NCI-H128 (cell line): ENCODE data around the gene LRP1.

ENCODE experiments used
- DNase-seq: peaks from one replicate; lab custom pipeline; 2025; ENCODE audit not compliant: unreplicated experiment; lab: John Stamatoyannopoulos, UW

The LRP1 gene

DNA sequence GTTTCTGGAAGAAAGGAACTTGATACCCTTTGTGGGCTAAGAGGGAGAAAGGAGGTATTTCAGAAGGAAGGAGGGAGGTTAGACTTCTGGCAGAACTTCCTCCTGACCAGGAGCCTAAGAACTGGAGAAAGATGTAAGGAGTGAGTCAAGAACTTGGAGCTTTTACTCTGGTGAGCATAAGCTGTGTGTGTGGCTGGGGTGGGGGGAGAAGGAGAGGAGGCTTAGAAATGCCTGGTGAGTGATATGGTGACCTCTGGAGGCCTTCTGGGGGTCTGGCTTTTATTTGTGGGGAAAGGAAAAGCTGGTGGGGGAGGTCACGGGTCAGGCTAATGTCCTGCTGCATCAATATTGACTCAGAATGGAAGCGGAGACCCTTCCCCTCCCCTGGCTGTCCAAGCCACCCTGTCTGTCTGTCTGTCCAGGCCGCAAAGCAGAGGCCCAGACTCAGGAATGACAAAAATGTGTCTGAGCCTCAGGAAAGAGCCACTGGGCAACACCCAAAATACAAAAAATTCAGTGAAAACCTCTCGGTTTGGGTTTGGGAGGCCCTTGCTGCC lies 4.8 kb downstream of the LRP1 start:
- DNase-seq = no peak

DNA sequence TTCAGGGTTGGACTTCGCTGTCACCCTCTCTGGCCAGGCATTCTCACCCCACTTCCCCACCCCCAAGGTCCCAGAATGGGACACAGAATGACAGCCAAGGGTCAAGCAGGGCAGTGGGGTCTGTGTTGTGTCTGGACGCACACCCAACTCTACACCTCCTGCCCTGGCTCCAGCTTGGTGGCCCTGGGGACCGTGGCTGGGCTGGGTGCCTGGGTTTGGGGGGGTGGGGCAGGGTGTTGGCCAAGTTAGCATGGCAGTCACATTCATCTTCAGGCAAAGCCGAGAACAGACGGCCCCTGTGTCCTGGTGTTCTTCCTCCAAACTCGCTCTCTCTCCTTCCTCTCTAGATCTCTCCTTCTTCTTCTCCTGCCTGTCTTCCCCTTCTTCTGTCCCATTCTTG lies 5.6 kb downstream of the LRP1 start:
- DNase-seq = no peak

DNA sequence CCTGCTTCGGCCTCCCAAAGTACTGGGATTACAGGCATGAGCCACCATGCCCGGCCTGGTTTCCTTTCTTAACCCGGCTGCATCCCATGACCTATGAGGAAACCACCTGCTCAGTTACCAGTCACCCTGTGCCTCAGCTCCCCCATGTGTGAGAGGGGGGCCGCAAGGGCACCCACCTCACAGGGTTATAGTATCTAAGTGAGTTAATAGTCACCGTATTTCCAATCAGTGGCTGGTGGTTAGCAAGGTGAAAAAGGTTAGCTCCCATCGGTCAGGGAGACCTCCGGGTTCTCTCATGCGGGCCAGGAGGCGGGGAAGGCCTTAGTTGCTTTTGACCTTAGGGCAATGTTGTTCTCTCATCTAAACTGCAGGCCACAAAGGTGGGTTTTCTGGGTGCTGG lies 6.7 kb downstream of the LRP1 start:
- DNase-seq = no peak

DNA sequence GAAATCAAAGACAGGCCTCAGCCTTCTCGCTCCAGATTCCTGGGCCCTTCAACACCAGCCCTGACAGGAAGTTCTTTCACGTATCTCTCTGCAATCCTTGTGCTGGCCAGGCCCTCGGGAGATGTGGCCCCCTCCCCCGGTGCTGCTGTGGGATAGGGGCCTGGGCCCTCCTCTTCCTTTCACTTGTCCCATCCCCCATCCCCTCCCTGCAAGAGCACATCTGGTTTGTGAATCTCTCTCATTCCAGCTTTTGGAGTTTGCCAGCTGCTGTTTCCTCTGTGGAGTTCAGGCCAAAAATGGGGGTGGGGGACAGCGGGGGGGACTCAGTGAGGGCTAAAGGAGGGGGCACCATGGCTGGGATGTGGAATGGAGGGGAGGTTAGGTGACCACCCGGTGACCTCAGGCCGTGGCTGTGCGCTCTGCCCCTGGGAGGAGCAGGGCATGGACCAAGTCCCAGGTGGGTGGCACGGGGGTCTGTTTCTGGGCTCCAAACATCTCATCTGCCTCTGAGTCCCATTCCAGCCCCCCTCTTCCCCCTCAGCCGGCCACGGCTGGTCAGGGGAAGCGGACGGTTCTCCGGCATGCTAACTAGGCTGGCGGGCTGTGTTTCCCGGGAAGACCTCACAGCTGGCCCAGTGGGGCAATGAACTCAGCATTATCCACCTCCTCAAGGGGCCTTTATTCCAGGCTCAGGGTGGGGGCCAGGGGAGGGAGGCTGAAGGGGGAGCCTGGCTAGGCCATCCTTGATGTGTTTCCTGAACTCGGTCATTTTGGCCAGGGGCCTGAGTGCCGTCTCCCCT lies 7.4 kb downstream of the LRP1 start:
- no peak for DNase-seq

DNA sequence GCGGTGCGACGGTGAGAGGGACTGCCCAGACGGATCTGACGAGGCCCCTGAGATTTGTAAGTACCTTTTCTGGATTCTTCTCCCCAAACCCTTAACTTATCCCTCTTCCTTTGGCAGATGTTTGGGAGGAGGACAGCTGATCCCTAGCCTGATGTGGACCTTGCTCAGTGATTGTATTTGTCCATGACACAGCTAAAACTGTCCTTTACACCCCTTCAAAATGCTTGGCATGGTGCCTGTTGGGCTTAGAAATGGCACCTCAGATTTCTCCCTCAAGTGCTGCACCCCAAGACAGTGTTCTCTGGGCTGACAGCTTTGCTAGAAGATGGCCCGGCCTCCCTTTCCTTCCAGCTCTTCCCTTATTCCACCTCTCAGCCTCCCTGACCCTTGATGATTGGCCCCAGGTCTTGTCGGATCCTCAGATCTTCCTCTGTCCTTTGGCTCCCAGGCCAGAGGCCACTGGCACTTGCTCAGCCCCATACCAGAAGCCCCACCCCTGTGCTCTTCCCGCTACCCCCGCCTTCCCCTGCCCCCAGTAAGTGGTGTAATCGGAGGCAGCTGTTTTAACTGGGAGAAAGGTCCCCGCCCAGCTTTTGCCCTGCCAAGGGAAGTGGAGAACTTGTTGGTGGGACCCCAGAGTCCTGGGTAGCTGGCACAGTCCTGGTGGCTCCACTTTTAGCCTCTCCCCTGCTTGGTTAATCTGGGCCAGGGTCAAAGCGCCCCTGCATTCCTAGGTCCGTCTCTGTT lies 10.4 kb downstream of the LRP1 start:
- no peak for DNase-seq

DNA sequence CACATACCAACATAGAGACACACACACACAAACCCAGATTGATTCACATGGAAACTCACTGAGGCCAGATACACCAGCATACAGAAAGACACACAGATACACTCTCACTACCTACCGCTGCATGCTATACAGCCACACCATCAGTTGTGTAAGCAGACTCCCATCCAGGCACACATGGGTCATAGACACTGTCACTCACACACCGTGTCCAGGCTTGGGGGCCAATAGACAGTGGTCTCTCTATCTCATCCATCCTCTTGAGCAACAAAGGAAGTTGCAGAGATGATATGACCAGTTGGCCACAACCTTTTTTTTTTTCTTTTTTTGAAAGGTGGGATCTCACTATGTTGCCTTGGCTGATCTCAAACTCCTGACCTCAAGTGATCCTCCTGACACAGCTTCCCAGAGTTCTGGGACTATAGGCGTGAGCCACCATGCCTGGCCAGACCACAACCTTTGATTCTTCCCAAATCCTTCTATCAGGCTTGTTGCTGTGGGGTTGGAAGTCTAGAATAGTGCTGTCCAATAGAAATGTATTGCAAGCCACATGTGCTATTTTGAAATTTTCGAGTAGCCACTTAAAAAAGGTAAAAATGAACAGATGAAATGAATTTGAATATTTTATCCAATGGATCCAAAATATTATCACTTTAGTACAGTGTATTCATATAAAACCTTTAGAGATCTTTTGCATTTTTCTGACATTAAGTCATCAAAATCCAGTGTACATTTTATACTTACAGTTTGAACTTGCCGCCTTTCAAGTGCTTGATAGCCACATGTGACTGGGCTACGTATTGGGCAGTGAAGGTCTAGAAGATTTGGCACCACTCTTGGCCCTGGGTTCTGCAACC lies 11.7 kb downstream of the LRP1 start:
- DNase-seq = no peak

DNA sequence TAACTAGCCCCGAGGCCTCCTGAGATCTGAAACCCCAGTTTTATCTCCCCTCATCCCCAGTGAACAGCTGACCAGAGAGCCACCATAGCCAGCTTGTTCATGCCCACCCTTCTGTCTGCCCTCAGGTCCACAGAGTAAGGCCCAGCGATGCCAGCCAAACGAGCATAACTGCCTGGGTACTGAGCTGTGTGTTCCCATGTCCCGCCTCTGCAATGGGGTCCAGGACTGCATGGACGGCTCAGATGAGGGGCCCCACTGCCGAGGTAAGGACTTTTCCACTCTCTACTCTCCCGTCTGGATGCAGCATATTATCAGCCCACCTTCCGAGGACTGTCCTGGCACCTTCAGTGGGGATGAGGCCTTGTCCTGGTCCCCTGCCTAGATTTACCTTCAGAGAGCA lies 13.0 kb downstream of the LRP1 start:
- DNase-seq = no peak

DNA sequence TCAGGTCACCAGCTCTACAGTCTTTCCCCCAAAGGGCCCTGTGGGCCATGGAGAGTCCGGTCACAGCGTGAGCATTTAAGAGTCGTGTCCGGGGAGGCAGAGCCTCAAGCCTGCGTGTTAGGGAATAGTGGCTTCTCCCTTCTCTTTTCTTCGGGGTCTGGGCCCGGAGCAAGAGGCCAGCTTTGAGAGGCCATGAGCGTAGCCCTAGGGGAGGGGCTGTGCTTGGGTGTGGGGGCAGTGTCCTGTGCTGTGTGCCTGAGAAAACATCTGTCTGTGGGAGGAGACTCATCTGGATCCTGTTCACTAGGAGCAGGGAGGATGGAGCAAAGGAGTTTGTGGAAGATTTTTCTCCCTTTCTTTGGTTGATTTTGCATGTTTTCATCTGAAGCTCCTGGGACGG lies 13.8 kb downstream of the LRP1 start:
- DNase-seq = no peak

DNA sequence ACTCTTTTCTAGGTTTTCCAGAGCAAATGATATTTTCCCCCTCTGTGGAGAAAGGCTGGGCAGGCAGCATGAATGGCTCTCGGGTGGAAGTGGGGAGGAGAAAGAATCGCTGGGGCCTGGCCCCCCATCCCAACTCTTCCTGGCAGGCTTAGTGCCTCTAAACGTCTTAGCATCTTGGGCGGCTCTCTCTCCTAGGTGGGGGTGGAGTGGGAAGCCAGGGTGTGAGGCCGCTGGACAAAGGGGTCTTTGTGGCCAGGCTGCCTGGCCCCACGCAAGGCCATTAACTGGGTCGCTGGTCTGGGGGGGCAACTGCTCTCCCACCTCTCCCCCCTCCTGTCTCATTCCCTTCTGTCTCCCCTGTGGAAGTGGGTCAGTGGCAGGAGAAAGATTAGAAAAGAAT lies 14.4 kb downstream of the LRP1 start:
- DNase-seq = no peak

DNA sequence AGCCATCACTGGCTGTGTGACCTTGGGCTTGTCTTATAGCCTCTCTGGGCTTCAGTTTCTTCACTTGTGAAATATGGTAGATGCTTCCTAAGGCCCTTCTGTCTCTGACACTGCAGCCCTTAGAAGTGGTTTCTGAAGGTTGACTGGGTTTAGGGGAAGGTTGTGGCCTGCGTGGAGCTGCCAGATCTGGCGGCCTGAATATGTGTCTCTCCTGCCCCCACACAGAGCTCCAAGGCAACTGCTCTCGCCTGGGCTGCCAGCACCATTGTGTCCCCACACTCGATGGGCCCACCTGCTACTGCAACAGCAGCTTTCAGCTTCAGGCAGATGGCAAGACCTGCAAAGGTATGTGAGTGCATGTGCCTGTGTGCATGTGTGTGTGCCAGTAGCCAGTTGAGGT lies 15.2 kb downstream of the LRP1 start:
- no peak for DNase-seq

DNA sequence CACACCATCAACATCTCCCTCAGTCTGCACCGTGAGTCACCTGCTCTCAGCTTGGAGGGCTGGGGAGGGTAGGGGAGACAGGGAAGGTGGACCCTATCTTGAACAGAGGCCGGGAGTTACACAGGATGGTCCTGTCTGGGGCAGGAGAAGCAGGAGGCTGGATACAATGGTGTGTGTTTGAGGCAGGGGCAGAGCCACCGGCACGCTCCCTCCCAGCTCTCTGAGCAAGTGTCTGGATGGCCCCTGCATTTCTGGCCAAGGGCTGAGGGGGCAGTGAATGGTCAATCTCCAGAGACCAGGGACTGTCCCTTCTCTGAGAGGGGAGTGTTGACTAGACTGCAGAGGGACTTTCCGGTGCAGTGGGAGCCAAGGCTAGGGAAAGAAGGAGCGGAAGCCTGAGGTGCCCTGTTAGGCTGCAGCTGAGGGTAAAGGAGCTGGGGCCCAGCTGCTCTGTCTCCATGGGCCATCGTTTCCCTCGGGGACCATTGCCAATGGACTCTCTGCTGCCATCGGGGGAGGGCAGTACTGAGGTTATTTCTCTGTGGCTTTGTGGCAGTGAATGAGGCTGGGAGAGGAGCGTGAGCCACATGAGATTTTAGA lies 17.3 kb downstream of the LRP1 start:
- DNase-seq = no peak

DNA sequence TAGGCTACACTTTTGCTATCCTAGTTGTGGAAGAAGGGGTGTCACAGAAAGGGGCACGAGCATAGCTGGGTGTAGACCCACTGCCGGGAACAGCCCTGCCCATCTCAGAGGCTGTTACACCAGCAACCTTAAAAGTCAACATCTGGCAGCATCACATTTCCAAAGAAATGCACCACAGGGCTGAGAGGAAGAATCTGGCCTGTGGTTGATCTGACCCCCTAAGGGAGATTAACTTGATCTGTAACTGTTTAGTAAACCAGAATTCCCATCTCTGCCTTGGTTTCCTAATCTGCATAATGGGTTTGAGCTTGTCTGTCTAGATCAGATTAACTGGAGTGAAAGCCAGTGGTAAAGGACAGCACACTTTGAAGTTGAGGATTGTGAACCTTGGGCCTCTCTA lies 17.8 kb downstream of the LRP1 start:
- no peak for DNase-seq

DNA sequence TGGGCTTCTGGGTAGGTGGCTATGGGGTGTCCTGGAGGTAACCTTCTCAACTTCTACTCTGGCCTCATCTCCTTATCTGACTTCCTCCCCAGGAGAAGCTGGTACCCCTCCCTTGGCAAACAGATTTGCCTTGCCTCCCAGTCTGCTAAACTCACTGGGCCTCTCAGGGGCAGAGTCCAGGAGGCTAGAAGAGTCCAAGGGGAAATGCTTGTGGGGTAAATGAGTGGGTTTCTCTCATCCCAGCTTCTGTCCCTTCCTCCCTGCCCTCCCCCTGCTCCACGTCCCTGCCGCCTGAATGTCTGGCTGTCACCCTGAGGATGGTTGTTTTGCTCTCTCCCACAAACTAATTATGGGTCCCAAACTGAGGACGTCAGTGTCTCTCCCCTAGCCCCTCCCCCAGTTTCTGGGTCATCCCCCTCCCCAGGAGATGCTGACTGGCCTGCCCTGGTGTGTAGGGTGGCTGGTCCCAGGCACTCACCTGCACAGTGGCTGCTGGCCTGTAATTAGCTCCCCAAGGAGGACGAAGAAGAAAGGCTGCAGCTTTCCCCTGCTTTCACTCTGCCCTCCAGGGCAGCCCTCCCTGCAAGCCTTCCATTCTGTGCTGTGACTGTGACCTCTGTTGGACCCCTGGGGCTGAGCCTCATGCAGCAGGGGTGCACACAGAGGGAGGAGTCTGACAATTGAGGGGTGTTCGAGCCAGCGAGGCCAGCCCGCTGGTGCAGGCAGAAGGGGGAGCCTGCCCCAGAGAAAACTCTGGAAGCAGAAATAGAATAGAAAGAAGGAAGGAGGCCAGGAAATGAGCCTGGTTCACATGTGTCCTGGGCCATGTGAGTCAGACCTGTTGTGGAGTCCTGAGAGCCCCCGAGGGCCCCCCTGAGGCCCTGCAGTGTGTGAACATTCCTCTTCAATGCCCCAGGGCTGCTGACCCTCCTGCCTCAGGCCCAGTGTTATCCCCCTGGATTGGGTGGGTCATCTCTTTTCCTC lies 19.0 kb downstream of the LRP1 start, which contains the start of gene LRP1-AS:
Gene LRP1-AS (minus strand): TSS at position 659 of the 984 bp plus-strand sequence.
- no peak for DNase-seq

DNA sequence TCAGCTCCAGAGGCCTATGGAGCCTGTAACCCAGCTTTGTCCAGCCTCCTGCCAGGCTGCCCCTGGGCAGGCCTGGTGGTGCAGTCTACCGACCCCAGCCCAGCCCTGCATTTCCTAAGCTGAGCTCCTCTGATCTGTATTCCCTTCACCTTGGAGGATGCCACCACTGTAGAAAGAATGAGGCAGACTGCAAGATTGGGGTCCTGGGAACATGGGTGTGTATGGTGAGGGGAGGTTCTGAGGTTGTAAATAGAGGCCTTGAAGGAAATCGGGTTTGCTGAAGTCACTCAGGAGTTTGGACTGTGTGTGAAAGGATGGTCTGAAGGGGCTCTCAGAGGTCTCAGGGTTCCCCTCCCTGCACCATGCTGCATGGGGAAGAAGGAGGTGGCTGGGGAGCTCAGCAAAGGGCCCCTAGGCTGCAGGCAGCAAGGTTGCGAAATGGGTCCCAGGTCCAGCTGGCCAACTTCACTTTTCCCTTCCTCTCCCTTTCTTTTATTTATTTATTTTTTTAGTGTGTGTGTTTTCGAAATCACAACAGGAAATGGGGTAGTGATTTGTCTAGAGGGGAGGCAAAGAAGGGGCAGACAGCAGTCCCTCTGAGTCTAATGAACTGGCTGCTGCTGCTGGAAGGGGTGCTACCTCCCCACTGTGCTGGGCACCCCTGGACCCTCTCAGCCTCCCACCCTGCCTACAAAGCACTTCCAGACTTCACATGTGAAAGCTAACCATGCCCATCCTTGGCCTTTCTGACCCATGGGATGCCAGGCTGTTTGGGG lies 20.4 kb downstream of the LRP1 start:
- no peak for DNase-seq

DNA sequence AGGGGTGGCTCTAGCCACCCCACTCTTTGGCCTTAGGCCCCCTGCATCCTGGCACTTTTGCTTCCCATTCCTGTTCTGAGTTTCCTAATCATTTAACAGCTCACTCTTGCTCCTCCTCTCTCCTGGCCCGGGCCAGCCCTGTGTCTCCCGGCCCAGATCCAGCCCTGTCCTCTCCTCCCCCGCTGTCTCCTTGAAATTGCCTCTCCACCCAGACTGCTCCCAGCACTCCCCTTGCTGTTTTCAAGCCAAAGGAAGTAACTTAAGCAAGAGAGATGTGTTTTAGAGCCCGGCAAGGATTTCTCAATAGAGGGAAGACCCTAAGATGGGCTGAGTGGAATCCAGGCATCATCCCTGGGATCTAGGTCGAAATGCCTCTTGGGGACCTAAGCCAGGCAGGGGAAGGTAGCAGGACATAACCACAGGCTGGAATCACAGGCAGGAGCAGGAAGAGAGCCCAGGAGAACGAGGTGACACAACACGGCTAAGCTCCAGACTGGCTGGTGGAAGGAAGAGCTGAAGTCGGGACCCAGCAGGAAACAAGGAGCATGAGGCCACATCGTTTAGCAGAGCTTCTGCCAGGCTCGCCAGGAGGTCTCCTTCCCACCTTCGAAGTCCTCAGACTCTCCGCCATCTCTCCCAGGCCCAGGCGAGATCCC lies 21.1 kb downstream of the LRP1 start:
- no peak for DNase-seq

DNA sequence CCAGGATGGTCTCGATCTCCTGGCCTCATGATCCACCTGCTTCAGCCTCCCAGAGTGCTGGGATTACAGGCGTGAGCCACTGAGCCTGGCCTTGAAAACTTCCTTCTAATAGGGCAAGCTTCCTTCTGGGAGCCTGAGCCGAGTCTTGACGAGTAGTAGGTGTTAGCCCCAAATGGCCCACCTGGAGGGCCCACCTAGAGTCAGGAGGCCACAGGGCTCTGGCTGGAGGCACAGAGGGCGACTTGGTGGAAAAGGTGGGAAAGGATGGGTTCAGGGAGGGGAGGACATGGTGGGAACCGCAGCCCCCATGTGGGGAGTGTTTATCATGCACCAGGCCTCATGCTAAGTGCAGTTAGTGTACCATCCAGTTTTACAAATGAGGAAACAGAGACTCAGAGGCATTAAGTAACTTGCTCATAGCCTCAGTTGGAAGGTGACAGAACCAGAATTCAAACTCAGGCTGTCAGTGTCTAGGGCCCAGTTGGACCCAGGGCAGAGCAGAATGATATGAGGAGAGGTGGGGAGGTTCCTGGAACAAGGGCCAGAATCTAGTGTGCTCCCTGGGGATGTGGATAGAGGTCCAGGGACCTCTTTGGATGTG lies 22.2 kb downstream of the LRP1 start:
- DNase-seq = no peak

DNA sequence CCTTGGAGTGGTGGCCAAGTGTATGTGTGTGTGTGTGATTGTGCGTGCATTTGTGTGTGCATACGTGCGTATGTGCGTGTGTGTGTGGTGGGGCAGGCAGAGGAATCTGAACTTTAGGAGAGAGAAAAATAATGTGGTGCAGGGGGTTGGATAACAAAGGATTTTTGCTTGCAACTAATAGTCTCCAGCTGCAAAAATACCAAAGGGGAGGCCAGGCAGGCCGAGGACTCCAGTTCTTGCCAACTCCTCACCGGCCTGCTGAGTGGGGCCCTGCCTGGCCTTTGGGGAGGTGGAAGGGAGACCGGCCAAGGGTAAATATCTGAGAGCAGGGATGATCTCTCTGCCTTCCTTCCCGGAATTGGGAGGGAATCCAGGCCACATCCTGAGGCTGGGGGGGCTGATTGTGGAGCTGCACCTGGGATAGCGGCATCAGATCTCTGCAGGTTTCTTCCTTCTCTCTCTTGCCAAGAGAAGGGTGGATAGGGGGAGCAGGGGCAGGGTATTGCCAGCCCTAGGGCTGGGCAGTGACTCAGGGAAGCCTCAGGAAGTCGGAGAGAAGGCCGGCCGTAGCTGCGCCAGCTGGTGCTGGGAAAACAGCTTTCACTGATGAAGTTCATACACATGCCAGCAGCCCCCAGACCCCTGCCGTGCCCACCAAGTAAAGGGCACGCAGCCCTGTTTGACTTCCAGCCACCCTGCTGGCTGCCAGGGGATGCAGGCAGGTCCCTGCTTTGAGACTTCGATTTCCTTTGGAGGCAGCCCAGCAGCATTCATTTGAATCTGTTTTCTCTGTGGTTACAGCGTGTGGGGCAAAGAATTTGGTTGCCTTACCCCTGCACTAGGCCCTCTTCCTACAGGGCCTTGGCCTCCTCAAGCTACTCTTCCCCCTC lies 23.7 kb downstream of the LRP1 start:
- no peak for DNase-seq
